ENCODE data around the gene HIGD1C. TPM values are rescaled to one million over a fixed set of nuclear protein-coding genes. Genes with fewer than 3 reads are reported as not detected.

HIGD1C gene
- total RNA-seq, 1 donor from 2014 or later, result not detected

DNA sequence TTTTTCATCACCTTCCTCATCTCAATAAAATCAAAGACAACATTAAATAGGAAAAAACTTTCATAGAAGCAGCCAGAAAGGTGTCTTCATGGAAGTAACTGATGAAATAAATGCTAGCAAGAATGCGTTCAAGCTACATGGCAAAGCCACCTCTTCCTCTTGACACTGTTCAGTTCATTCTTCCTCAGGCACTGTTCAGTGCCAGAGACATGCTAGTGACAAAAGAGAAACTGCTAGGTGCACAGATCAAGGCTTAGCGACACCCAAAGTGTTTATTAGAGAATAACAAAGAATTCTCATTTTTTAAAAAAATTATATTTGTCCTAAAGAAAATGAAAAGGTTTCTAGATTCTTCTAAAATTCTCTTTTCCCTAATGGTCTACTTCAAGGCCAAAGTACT lies 66.6 kb downstream of the HIGD1C start:
- no peak for DNase-seq (ENCODE audit: low spot score)

DNA sequence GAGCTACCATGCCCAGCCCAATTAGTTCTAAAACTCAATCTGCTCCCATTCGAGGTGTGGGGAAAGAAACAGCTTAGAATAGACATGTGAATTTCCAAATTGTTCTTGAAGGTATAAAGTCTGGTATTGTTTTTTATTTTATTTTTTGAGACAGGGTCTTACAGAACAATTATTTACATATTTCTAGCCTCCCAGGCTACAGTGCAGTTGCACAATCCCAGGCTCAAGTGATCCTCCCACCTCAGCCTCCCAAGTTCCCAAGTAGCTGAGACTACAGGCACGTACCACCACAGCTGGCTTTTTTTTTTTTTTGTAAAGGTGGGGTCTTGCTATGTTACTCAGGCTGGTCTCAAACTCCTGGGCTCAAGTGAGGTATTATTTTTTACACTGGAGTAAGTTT lies 67.6 kb downstream of the HIGD1C start:
- DNase-seq (ENCODE audit: low spot score), result no peak

Other genes starting within 250 kb of the HIGD1C start
- gene ATF1, start 188.4 kb upstream of the HIGD1C start, total RNA-seq, result 34.4 TPM
- not detected for gene TMPRSS12, start 109.6 kb upstream of the HIGD1C start, total RNA-seq
- gene SLC11A2, start 73.8 kb downstream of the HIGD1C start, total RNA-seq, result 78.4 TPM
- gene LETMD1, start 95.8 kb downstream of the HIGD1C start, total RNA-seq, result 97.8 TPM
- gene CSRNP2, start 131.1 kb downstream of the HIGD1C start, total RNA-seq, result 26.2 TPM
- gene TFCP2, start 220.6 kb downstream of the HIGD1C start, total RNA-seq, result 45.5 TPM

Measured in ureter (tissue), 1 donor.